Measurements from ENCODE around the gene TMEM272.

TMEM272 gene

GRCh38 chr13:51849145-51850101 lies 4.4 kb upstream of the TMEM272 start:
- peak; percentile 31 for DNase-seq

DNA sequence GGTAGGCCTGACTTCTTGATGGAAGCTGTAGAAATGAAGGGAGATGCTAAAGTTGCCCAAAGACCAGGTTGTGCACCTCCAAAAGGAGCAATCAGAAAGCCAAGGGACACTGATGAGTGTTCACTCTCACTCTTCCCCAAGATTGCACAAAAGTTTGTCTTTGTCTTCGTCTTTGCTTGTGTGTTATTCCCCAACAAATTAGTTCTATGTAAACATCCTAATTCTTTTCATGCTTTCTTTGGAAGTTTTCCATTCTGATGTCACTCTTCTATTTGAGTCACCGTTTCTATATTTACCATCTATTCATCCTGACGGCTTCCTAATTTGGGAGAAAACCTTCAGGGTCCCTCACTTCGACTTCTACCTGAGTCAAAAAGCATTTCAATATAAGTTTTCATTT lies 3.7 kb upstream of the TMEM272 start:
- DNase-seq = peak; percentile 57

DNA sequence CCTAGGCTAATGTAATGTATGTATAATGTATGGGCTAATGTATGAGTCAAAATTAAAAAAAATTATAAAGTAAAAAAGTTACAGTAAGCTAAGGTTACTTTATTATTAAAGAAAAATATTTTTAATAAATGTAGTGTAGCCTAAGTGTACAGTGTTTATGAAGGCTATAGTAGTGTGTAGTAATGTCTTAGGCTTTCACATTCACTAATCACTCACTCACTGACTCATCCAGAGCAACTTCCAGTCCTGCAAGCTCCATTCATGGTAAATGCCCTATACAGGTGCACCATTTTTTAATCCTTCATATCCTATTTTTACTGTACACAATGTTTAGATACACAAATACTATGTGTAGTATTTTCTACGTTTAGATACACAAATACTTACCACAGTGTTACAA lies 1.8 kb upstream of the TMEM272 start:
- no peak for DNase-seq

DNA sequence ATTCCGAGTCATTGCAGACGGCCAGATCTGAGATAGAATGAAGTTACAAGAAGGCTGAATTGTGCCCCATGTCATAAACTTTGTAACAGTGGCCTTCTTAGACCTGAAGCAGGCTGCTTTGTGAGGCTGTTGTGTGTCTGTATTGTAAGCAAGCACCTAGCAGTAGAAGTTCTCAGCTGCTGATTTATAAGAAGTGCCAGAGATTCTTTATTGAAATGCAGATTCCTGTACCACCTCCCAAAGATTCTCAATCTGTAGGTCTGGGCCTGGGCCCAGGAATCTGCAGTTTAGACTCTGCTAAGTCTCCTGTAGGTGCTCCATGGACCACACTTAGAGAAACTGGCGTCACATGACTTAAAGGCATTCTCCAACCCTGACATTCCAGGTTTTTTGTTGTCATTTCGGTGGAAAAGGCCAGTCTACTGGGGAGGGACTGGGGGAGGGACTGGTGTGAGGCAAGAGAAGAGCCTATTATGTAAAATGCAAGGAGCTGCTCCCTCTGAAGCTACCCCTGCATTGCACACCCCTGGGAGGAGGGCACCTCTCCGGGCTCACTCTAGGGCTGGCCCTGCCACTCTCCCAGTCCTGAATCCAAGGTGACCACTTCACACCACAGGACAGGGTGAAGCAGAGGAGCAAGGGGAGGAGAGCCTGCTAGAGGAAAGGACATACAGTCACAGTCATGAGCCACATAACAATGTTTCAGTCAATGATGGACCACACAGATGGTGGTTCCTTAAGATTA lies 769 bp upstream of the TMEM272 start:
- no peak for DNase-seq

GRCh38 chr13:51843529-51843928 lies 1.4 kb downstream of the TMEM272 start:
- DNase-seq = no peak

DNA sequence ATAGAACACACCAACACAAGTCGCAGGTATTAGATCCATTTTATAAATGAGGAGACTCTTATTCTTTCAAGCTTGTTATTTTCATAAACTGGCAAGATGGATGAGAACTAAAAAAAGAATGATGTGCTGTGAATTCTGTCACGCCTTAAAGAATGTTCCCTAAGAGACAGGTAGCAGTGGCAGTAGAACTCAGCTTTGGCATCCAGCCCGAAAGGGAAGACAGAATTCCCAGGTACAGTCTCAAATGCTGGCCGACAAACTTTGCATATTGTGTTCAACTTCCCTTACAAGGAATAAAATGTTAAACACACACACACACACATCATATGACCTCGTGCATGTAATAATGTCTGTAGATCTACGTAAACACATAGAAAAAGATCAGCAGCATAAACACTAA lies 3.2 kb downstream of the TMEM272 start:
- no peak for DNase-seq

DNA sequence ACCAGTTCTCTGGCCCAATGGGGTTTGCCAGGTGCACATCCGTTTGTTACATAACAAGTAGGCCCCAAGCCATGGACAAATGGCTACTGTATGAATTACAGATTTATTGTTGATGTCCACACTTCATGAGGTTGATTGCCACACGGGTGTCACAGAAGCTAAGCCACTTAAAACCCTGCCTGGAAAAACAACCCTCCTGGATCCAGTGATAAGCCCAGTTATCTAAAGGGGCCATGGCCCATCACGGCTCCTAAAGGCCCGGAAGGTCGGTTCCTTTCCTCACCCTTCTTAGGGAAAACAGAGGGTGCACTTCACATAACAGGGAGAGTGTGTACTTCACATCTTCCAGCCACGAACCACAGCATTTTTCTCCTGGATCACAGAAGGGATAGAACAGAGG lies 4.1 kb downstream of the TMEM272 start:
- DNase-seq = no peak

- DNase-seq = no peak
Measured at GRCh38 chr13:51839711-51840540, 5.1 kb downstream of the TMEM272 start.

GRCh38 chr13:51838240-51838846 lies 6.6 kb downstream of the TMEM272 start:
- peak; percentile 50 for DNase-seq

GRCh38 chr13:51837016-51837415 lies 8.0 kb downstream of the TMEM272 start:
- no peak for DNase-seq

GRCh38 chr13:51834581-51835171 lies 10.3 kb downstream of the TMEM272 start:
- DNase-seq = no peak

- no peak for DNase-seq
Measured at GRCh38 chr13:51833980-51834379, 11.0 kb downstream of the TMEM272 start.

- DNase-seq = peak; percentile 28
Measured at GRCh38 chr13:51832471-51833152, 12.4 kb downstream of the TMEM272 start.

- DNase-seq = no peak
Measured at GRCh38 chr13:51831519-51831918, 13.5 kb downstream of the TMEM272 start.

DNA sequence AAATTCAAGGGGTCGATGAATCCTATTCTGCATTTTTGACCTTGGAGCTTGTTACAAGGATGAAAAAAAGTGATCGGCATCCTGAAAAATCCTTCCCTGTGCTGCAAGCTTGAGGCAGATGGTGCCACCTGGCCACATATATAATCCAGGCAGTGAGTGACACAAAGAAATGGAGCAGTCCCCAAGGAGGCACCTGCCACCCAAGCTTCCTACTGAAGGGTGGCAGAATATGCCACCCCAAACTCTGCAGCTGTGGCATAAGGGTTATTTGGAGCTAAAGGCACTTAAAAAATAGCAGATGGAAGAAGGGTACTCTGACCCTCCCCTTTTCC lies 15.4 kb downstream of the TMEM272 start:
- no peak for DNase-seq

DNA sequence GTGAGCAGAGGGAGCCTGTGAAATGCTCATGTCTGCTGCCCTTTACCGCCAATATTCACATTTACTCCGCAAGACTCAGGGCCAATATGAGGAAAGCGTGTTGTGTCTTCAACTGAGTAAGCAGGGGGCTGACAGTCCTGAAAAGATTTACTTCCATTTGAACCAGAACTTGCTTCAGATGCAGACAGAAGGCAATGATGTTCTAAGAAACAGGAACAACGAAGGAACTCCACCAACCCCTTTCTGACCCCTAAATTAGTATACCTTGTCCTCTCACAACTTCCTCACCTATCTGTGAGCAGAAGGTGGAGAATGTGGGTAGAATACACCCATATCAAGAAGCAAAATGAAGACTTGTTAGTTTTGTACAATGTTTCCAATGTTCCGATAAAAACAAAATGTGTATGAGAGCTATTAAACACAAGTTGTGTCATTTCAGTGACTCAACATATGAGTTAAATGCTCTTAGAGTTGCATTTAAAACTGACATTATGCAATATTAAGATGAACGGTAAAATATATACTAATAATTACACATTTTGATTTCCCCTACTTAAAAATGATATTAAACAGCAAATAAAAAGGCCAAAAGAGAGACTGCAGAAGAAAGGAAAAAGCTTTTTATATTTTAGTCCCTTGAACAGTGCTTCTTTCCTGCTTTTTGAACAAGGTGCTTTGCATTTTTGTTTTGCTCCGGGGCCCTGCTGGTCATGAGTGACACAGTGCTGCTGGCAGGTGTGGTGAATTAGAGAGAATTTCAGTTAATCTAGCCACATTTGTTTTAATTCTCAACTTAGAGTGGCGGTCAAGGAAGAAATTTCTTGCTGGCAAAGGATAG lies 16.0 kb downstream of the TMEM272 start:
- DNase-seq = no peak

DNA sequence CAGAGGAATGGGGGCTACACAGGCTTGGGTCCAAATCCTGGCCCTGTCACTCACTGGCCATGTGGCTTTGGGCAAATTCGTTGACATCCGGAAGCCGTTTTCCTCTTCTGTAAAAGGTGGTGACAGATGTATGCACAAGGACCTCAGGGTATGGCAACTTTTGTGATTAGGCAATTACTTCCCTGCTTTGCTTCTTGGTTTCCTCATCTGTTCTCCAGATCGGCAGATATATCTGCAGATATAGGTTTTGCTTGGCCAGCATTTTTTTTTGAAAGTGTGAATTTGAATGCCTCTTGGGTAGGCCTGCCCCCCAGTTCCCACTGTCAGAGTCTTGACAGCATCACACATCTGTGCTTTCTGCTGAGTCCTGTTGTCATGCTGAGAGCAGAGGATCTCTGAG lies 17.7 kb downstream of the TMEM272 start:
- no peak for DNase-seq

- DNase-seq = no peak
Measured at GRCh38 chr13:51826606-51827005, 18.4 kb downstream of the TMEM272 start.

DNA sequence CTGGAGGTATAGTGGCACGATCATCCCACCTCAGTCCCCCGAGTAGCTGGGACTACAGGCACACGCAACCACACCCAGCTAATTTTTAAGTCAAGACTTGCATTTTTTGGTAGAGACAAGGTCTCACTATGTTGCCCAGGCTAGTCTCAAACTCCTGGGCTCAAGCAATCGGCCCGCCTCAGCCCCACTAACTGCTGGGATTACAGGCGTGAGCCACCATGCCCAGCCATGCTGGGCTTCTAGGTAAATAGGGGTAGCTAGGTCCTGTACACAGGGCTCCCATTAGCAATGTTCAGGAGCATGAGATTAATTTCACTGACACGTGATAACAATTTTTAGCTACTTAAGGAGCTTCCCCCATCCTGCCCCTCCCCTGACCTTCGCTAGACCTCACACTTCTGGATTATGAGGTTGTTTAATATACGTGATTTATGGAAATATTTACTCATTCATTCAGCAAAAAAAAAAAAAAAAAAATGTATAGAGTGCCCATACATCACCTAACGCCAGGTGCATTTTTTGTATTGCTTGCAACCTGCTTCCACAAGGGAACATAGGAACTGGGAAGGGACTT lies 19.2 kb downstream of the TMEM272 start:
- DNase-seq = no peak

- no peak for DNase-seq
Measured at GRCh38 chr13:51825165-51825592, 19.8 kb downstream of the TMEM272 start.
